Measurements from ENCODE around the gene ZBTB21.
"Not testable (repeated sequence)": the region's sequence is repeated elsewhere in the genome, so short reads cannot be mapped to it uniquely, and the experiment has no call there.

Gene ZBTB21

DNA sequence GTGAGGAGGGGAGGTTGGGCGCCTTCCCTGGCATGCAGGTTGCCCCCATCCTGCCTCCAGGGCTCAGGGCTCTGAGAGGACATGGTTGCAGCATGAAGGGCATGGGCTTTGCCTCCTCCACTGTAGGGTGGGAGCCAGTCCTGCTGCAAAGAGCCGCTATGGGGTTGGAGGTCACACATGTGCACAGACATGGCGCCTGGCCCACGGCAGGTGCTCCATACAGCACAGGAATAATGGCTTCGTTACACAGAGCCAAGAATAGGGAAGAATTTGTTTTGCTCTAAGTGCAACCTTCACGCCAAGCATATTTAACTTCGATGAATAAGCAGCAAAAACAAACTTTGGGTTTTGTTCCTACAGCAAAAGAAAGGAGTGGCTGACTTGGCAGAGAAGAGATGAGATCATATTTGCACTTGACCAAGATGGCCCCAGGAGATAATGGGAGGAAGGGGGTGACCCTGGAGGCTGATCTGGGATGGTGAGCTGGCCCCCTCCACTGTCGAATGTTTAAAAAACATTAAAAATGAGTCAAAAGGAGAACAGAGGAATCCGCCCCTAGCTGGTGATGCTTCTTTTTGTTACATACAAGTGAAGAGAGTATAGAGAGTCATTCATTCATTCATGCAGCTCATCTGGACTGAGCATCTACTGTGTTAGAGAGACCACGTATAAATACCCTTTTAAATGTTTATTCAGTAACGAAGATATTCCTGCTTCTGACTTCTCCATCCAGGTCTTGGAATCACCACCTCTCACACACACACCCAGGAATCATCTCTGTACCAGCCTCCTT, 43.9 kb downstream of the ZBTB21 start:
- DNase-seq (no peak), ATAC-seq (no peak)
- H3K27me3 Mint-ChIP-seq, result peaks cover 5% of the 10 kb centered on the region
- no peaks in the 10 kb centered on the region for H3K9me3 Mint-ChIP-seq
- no peak overlapping the region for H3K27ac Mint-ChIP-seq
- H3K36me3 Mint-ChIP-seq (ENCODE audit: low read depth), result no peaks in the 10 kb centered on the region
- peaks cover 4% of the 10 kb centered on the region for H3K4me1 Mint-ChIP-seq
- no peak overlapping the region for H3K4me3 Mint-ChIP-seq

DNA sequence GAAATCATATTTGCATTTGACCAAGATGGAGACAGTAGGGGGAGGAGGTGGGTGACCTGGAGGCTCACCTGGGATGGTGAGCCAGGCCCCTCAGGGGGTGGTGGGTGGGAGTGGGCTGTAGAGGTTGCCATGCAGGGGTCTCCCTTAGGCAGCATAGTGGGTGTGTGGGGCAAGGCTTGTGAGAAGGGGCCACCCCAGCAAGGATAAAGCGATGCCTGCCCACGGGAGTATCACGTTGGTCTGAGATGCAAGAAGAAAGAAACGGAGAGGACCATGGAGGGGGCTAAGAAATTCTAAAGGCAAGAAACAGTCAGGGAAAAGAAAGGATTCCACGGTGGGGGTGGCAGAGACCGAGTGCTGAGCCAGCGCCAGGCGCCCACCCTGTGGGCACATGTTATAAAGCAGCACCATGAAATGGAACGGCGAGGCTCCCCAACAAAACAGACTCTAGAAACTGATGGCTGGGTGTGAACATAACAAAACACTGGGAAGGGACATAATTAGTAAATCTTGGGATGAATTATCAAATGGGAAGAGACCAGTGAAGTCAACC, 44.6 kb downstream of the ZBTB21 start:
- H3K27ac Mint-ChIP-seq, result no peak overlapping the region

DNA sequence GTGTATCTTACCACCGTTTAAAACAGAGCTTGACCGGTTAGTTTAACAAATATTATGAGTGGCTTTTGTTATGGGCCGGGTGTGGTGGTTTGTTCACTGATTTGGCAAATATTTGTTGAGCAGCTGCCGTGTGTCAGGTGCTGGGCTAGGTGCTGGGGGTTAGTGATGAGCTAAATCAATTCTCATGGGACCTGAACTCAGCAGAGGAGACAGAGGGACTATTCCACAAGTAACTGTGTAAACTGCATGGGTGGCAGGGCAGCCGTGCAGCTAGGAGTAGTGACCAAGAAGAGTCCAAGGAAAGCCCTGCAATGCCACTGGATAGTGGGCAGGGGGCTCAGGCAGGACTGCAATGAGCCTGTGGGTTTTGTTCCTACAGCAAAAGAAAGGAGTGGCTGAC, 45.1 kb downstream of the ZBTB21 start:
- no peaks in the 10 kb centered on the region for H3K9me3 Mint-ChIP-seq
- no peak overlapping the region for H3K4me3 Mint-ChIP-seq
- ATAC-seq (no peak), DNase-seq (no peak)
- no peaks in the 10 kb centered on the region for H3K36me3 Mint-ChIP-seq (ENCODE audit: low read depth)
- peaks cover 4% of the 10 kb centered on the region for H3K4me1 Mint-ChIP-seq
- H3K27me3 Mint-ChIP-seq, result peaks cover 7% of the 10 kb centered on the region
- no peak overlapping the region for H3K27ac Mint-ChIP-seq

More for the DNA sequence above, 44.6 kb downstream of the ZBTB21 start:
- H3K9me3 Mint-ChIP-seq, result no peaks in the 10 kb centered on the region
- ATAC-seq (no peak), DNase-seq (no peak)
- H3K4me3 Mint-ChIP-seq, result no peak overlapping the region
- H3K36me3 Mint-ChIP-seq (ENCODE audit: low read depth), result no peaks in the 10 kb centered on the region
- H3K27me3 Mint-ChIP-seq, result peaks cover 7% of the 10 kb centered on the region
- peaks cover 4% of the 10 kb centered on the region for H3K4me1 Mint-ChIP-seq

DNA sequence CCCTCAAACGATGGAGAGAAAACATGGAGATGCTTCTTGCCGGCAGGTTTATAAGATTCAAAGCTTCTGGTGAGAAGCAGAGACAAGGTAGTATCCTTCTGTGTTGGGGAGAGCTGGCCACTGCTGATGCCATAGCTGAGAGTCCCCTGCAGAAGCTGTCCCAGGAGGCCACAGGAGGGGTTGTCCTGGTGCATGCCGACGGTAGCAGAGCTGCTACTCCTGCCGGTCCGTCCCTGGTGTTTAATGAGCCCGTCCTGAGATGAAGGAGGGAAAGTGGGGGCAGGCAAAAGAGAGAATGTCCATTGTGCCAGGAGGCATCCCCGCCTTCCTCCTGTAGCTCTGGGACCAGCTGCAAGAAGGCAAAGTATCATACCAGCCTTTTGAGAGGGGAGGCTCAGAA, 46.0 kb downstream of the ZBTB21 start:
- H3K36me3 Mint-ChIP-seq (ENCODE audit: low read depth), result no peaks in the 10 kb centered on the region
- peaks cover 4% of the 10 kb centered on the region for H3K4me1 Mint-ChIP-seq
- H3K27ac Mint-ChIP-seq, result no peak overlapping the region
- no peak for DNase-seq
- no peak for ATAC-seq
- H3K27me3 Mint-ChIP-seq, result peaks cover 7% of the 10 kb centered on the region
- no peaks in the 10 kb centered on the region for H3K9me3 Mint-ChIP-seq
- no peak overlapping the region for H3K4me3 Mint-ChIP-seq

DNA sequence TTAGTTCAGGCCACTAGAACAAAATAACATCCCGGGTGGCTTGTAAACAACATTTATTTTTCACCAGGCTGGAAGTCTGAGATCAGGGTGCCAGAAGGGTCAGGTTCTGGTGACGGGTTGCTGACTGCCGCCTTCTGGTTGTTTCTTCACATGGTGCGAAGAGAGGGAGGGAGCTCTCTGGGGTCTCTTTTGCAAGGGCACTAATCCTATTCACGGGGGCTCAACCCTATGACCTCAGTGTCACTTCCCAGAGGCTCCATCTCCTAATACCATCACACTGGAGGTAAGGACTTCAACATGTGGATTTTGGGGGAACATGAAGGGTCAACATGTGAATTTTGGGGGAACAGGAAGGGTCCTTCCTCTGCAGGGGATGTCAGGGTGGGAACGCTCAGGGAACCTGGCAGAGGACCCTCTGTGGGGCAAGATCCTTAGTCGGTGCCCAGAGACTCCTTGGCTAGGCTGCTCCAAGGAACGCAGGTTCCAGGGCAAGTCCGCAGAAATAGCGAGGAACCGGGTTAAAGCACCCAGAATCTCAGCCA, 47.7 kb downstream of the ZBTB21 start:
- ATAC-seq (no peak), DNase-seq (no peak)
- Mint-ChIP-seq H3K4me3 (no peak overlapping the region), H3K9me3 (no peaks in the 10 kb centered on the region), H3K36me3 (ENCODE audit: low read depth) (no peaks in the 10 kb centered on the region), H3K27ac (no peak overlapping the region), H3K27me3 (peaks cover 7% of the 10 kb centered on the region), H3K4me1 (peaks cover 4% of the 10 kb centered on the region)

DNA sequence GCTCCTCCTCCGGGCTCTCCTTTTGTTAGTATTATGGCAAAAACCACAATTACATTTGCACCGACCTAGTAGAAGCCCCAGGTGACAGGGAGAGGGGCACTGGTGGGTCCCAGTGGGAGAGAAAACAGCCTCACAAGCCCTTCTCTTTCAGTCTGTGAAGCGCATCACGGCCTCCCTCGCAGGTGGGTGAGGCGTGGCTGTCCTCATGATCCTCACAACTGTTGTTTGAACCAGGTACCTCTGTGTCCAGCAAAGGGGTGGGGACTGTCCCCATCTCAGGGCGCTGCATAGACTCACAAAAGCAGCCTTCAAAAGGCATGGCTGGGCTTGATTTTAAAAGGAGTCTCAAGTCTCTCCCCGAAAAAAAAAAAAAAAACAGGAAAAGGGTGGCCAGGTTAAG, 48.4 kb downstream of the ZBTB21 start:
- no peak overlapping the region for H3K27ac Mint-ChIP-seq
- H3K36me3 Mint-ChIP-seq (ENCODE audit: low read depth), result no peaks in the 10 kb centered on the region
- H3K4me1 Mint-ChIP-seq, result peaks cover 9% of the 10 kb centered on the region
- no peak for DNase-seq
- H3K9me3 Mint-ChIP-seq, result no peaks in the 10 kb centered on the region
- no peak overlapping the region for H3K4me3 Mint-ChIP-seq
- no peak for ATAC-seq
- H3K27me3 Mint-ChIP-seq, result peaks cover 7% of the 10 kb centered on the region

DNA sequence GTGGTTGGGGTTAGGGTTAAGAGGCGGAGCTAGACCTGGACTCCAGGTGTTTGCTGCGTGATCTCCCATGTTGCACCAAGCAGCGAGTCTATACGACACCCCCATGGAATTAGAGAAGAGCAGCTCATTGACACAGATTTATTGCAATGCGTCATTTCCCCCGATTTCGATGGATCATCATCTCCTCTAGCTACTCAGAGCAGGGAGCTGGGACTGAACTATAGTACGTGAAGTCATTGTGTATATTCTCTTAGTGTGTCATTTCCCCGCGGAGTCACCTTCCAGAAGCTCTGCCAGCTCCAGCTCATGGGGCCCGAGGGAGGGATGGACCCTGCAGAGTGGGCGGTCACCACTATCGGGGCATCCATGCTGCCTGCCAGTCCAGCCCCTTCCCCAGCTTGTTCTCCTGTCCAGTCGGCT, 48.9 kb downstream of the ZBTB21 start:
- DNase-seq (no peak), ATAC-seq (no peak)
- Mint-ChIP-seq H3K36me3 (ENCODE audit: low read depth) (no peaks in the 10 kb centered on the region), H3K27ac (no peak overlapping the region), H3K9me3 (no peaks in the 10 kb centered on the region), H3K4me3 (no peak overlapping the region), H3K4me1 (peaks cover 9% of the 10 kb centered on the region), H3K27me3 (peaks cover 7% of the 10 kb centered on the region)

DNA sequence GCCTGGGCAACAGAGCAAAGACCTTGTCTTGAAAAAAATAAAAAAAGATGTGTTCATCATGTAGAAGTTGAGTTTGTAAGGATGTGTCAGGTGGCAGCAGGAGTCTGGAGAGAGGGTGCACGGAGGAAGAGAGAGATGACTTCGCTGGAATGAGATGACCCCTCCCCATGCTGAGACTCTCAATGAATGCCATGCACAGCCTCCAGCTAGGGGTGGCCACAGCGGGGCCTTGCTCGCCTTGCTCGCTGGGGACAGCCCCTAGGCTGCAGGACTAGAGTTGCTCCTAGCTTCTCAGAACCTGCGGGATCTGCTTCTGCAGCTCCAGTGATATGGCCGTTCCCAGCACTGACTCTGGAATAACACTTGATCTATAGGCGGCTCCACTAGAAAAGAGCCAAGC, 49.8 kb downstream of the ZBTB21 start:
- no peak overlapping the region for H3K4me3 Mint-ChIP-seq
- peaks cover 7% of the 10 kb centered on the region for H3K27me3 Mint-ChIP-seq
- DNase-seq (no peak), ATAC-seq (no peak)
- no peaks in the 10 kb centered on the region for H3K9me3 Mint-ChIP-seq
- H3K36me3 Mint-ChIP-seq (ENCODE audit: low read depth), result no peaks in the 10 kb centered on the region
- H3K4me1 Mint-ChIP-seq, result peaks cover 9% of the 10 kb centered on the region
- H3K27ac Mint-ChIP-seq, result no peak overlapping the region

DNA sequence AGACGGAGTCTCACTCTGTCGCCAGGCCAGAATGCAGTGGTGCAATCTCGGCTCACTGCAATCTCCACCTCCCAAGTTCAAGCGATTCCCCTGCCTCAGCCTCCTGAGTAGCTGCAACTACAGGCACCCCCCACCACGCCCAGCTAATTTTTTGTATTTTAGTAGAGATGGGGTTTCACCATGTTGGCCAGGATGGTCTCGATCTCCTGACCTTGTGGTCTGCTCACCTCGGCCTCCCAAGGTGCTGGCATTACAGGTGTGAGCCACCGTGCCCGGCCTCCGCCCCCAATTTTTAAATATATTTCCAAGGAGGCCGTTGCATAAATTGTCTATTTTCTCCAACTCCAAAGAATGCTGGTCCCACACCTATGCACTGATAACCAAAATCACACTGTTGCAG, 50.5 kb downstream of the ZBTB21 start:
- not testable (repeated sequence) for ATAC-seq, H3K4me3 Mint-ChIP-seq

DNA sequence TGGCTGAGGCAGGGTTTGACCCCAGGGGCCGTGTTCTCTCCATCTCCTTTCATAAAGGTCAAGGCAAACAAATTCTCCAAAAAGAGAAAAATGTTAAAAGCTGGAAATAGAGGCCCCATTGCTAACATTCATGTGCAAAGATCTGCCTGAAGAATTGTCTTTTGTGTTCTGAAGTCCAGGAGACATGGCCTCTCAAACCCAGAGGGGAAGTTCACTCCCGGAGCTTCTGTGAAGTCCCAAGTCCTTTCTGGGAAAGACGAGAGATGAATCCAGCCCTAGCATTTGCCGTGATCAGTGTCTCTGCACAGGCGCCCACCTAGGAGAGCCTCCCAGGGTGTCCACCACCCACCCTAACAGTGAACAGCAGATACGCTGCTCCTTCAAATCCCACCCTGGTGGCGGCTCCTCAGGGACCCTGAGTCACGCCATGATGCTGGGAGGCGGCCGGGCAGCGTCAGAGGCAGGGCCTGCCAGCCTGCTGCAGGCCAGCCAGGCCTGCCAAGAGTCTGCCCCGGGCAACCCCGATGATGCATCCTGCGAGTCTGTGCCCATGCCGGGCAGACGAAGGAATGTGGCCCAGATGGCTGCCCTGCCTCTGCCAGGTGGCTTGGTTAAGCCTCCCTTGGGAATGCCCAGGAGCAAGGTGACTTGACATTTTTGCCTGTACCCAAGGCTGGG, 51.1 kb downstream of the ZBTB21 start:
- ATAC-seq, result no peak
- no peaks in the 10 kb centered on the region for H3K9me3 Mint-ChIP-seq
- peaks cover 16% of the 10 kb centered on the region for H3K27me3 Mint-ChIP-seq
- no peak overlapping the region for H3K4me3 Mint-ChIP-seq
- no peak for DNase-seq
- peaks cover 17% of the 10 kb centered on the region for H3K4me1 Mint-ChIP-seq
- H3K27ac Mint-ChIP-seq, result no peak overlapping the region
- no peaks in the 10 kb centered on the region for H3K36me3 Mint-ChIP-seq (ENCODE audit: low read depth)

More for the DNA sequence above, 50.5 kb downstream of the ZBTB21 start:
- H3K36me3 Mint-ChIP-seq (ENCODE audit: low read depth); H3K9me3 Mint-ChIP-seq; H3K27ac Mint-ChIP-seq; DNase-seq: not testable (repeated sequence)
- Mint-ChIP-seq H3K4me1 (peaks cover 10% of the 10 kb centered on the region), H3K27me3 (peaks cover 12% of the 10 kb centered on the region)

DNA sequence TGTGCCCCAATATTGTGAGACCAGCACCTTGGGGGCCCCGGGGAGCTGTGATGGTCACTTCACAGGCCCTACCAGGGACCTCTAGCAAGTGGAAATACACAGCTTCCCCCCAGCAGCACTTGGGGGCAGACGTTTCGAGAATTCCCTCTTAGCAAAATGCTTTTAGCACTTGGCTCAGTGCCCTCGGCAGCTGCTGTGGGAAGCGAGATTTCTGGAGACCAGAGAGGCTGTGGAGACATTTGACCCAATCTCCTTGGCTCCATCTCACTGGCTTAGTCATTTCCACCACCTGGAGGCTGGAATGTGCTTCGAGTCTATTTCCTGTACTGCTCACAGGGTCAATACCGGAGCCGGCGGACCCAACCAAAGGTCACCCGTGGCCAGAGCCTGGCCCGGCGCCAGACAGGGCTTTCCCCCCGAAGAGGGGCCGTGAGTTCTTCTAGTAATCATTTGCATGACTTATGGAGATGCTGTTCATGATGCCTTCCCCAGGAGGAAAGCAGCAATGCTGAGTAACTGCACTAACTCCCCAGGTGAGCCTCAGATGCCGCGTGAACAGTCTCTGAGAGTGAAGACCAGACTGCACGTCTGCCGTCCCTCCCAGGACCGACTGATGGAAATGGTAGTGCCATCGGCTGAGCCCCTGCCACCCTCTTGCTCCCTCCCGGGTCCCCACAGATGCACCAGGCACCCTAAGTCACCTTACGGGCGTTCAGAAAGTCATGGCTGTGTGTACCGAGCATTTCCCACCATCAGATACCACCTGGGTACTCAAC, 52.0 kb downstream of the ZBTB21 start:
- DNase-seq, result no peak
- Mint-ChIP-seq H3K4me1 (peaks cover 17% of the 10 kb centered on the region), H3K9me3 (no peaks in the 10 kb centered on the region), H3K36me3 (ENCODE audit: low read depth) (no peaks in the 10 kb centered on the region), H3K27ac (no peak overlapping the region), H3K27me3 (peaks cover 16% of the 10 kb centered on the region), H3K4me3 (no peak overlapping the region)
- no peak for ATAC-seq

DNA sequence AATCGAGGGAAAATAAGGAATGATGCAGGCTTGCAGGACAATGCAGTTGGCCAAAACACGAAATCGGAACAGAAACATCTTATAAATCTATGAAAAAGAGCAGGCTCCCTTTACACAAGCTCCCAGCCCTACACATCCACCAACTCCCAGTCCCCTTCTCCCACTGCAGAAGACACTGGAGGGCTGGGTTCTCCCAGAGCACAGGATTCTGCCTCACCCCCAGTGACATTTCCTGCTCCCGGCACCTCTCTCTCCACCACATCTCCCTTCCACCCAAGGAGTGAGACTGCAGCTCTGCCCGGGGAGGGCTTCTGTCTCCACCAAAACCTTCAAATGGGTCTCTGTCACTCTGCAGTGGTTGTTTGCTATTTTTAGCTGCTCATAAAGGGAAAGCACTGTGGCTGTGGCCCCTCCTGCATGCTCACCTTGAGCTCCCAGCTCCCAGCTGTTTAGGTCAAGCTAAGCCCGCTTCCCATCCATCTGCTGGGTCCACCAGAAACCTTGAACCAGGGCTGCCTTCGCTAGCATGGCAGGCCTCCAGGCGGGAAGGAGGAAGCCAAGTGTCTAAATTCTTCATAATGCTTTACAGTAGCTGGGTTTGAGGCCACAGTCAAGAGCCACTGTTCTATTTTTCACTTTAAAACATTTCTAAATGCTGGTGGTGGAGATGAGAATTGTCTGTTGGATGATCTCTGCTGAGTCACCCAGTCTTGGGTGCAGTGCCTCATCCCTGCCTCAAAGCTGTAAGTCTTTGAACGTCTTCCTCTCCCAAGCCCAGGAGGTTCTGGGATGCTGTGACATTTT, 53.0 kb downstream of the ZBTB21 start:
- Mint-ChIP-seq H3K27ac (no peak overlapping the region), H3K9me3 (no peaks in the 10 kb centered on the region), H3K4me3 (no peak overlapping the region), H3K27me3 (peaks cover 23% of the 10 kb centered on the region), H3K36me3 (ENCODE audit: low read depth) (no peaks in the 10 kb centered on the region), H3K4me1 (peaks cover 20% of the 10 kb centered on the region)
- ATAC-seq, result no peak
- DNase-seq, result no peak

DNA sequence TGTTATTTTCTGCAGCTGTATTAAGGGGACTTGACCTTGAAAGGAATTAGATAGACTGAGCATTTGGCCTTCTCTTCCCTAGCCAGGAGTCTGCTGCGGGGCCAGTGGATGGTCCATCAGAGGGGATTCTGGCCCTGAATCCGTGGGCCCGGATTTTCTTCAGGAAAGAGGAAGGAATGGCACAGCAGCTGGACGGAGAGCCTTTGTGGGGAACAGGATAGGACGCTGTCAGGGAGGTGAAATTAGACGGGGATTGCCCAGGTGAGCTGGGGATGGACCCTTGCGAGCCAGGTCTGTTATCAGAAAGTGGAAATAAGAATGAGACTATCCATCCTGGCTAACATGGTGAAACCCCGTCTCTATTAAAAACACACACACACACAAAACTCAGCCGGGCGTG, 54.6 kb downstream of the ZBTB21 start:
- peaks cover 17% of the 10 kb centered on the region for H3K4me1 Mint-ChIP-seq
- H3K4me3 Mint-ChIP-seq, result peak overlapping the region; percentile 61
- DNase-seq, result no peak
- ATAC-seq, result no peak
- H3K27ac Mint-ChIP-seq, result no peak overlapping the region
- H3K27me3 Mint-ChIP-seq, result peaks cover 21% of the 10 kb centered on the region
- H3K9me3 Mint-ChIP-seq, result no peaks in the 10 kb centered on the region
- H3K36me3 Mint-ChIP-seq (ENCODE audit: low read depth), result no peaks in the 10 kb centered on the region

All from activated naive CD8-positive, alpha-beta T cell treated with anti-CD3 and anti-CD28 coated beads, Interleukin-2, amount 50 U/mL, for 24 hours (primary cell).